Astrocyte (in vitro differentiated cells and primary cell): ENCODE results near the gene SLN. TPM values are rescaled to one million over a fixed set of nuclear protein-coding genes. Genes with fewer than 3 reads are reported as not detected.

Experiments used
- DNase-seq: peaks from one replicate; pipeline ENCODE4 v3.0.0-alpha.2; 2010; ENCODE audit warnings: low read depth
- FAIRE-seq: peaks from 2 replicates; lab custom pipeline; 2011; peaks lifted over from hg19 to GRCh38; lab: Jason Lieb, UNC
- H2AFZ ChIP-seq: 2 replicates; pipeline ENCODE4 v1.6.0; 2012; ENCODE audit warnings: low read depth, low read length, inconsistent platforms
- H3K27ac ChIP-seq: 2 replicates; pipeline ENCODE4 v1.5.1; 2011; ENCODE audit warnings: low read depth, low read length, inconsistent platforms
- H3K27me3 ChIP-seq: 2 replicates; pipeline ENCODE4 v1.6.0; 2011; ENCODE audit warnings: low read length, inconsistent platforms; ENCODE audit not compliant: insufficient read depth
- H3K36me3 ChIP-seq: 2 replicates; pipeline ENCODE4 v1.5.1; 2011; ENCODE audit warnings: low read length, inconsistent platforms; ENCODE audit not compliant: insufficient read depth
- H3K4me1 ChIP-seq: 2 replicates; pipeline ENCODE4 v1.5.1; 2011; ENCODE audit warnings: low read length, inconsistent platforms; ENCODE audit not compliant: insufficient read depth
- H3K4me2 ChIP-seq: 2 replicates; pipeline ENCODE4 v1.6.0; 2012; ENCODE audit warnings: low read length, inconsistent platforms
- H3K4me3 ChIP-seq: 2 replicates; pipeline ENCODE4 v1.5.1; 2011; ENCODE audit warnings: low read depth, mild to moderate bottlenecking, low read length, inconsistent platforms; ENCODE audit not compliant: insufficient read depth
- H3K79me2 ChIP-seq: 2 replicates; pipeline ENCODE4 v1.6.0; 2012; ENCODE audit warnings: mild to moderate bottlenecking, low read length, inconsistent platforms; ENCODE audit not compliant: insufficient read depth
- H3K9ac ChIP-seq: 2 replicates; pipeline ENCODE4 v1.6.0; 2012; ENCODE audit warnings: mild to moderate bottlenecking, low read length, inconsistent platforms
- H3K9me3 ChIP-seq: 2 replicates; pipeline ENCODE4 v1.5.1; 2012; ENCODE audit warnings: low read depth, mild to moderate bottlenecking, low read length, inconsistent platforms; ENCODE audit not compliant: insufficient read depth
- H4K20me1 ChIP-seq: 2 replicates; pipeline ENCODE4 v1.6.0; 2012; ENCODE audit warnings: low read length, inconsistent platforms; ENCODE audit not compliant: insufficient read depth
- H3K27ac Mint-ChIP-seq: one replicate; pipeline ENCODE4 v1.8.0; 2021; ENCODE audit warnings: mild to moderate bottlenecking, mixed read lengths; ENCODE audit not compliant: unreplicated experiment
- H3K27me3 Mint-ChIP-seq: one replicate; pipeline ENCODE4 v1.8.0; 2021; ENCODE audit warnings: low read depth, mixed read lengths; ENCODE audit not compliant: unreplicated experiment
- H3K36me3 Mint-ChIP-seq: one replicate; pipeline ENCODE4 v1.8.0; 2021; ENCODE audit warnings: low read depth, mixed read lengths; ENCODE audit not compliant: unreplicated experiment
- H3K4me1 Mint-ChIP-seq: one replicate; pipeline ENCODE4 v1.8.0; 2021; ENCODE audit warnings: low read depth, mixed read lengths; ENCODE audit not compliant: unreplicated experiment
- H3K4me3 Mint-ChIP-seq: one replicate; pipeline ENCODE4 v1.8.0; 2021; ENCODE audit warnings: mild to moderate bottlenecking, moderate library complexity, mixed read lengths; ENCODE audit not compliant: unreplicated experiment
- H3K9me3 Mint-ChIP-seq: one replicate; pipeline ENCODE4 v1.8.0; 2021; ENCODE audit warnings: mild to moderate bottlenecking, mixed read lengths; ENCODE audit not compliant: unreplicated experiment
- EZH2 ChIP-seq: IDR thresholded peaks from 2 replicates; pipeline ENCODE4 v1.6.1; 2012; ENCODE audit warnings: mild to moderate bottlenecking, low read length, inconsistent platforms; ENCODE audit not compliant: insufficient read depth
- total RNA-seq: library from RNA; stranded (reverse); gene quantifications from 2 replicates; pipeline ENCODE4 v1.2.1, GENCODE V29; 2021
- TF ChIP-seq, protein P1 (sequence below): IDR thresholded peaks from 2 replicates; pipeline ENCODE4 v1.5.1; 2011; ENCODE audit warnings: low read depth, mild to moderate bottlenecking, inconsistent platforms, low read length, moderate library complexity; ENCODE audit not compliant: insufficient read depth

The SLN gene
- total RNA-seq, 1 donor from 2014 or later: 4.9 TPM

- Histone ChIP-seq H3K4me1 (no peaks in the 10 kb centered on the region), H2AFZ (no peak overlapping the region), H3K27me3 (no peaks in the 10 kb centered on the region), H3K9me3 (no peaks in the 10 kb centered on the region), H3K27ac (no peak overlapping the region), H3K36me3 (no peaks in the 10 kb centered on the region), H3K79me2 (no peaks in the 10 kb centered on the region), H3K9ac (no peak overlapping the region), H3K4me2 (no peak overlapping the region), H3K4me3 (no peak overlapping the region), H4K20me1 (no peaks in the 10 kb centered on the region)
- Mint-ChIP-seq H3K9me3 (peaks cover 11% of the 10 kb centered on the region), H3K27ac (no peak overlapping the region), H3K4me1 (peaks cover 3% of the 10 kb centered on the region), H3K27me3 (peaks cover 4% of the 10 kb centered on the region), H3K4me3 (no peak overlapping the region), H3K36me3 (no peaks in the 10 kb centered on the region)
- FAIRE-seq (no peak), DNase-seq (peak; percentile 36)
- TF ChIP-seq EZH2: no peak
- TF ChIP-seq, protein P1, sequence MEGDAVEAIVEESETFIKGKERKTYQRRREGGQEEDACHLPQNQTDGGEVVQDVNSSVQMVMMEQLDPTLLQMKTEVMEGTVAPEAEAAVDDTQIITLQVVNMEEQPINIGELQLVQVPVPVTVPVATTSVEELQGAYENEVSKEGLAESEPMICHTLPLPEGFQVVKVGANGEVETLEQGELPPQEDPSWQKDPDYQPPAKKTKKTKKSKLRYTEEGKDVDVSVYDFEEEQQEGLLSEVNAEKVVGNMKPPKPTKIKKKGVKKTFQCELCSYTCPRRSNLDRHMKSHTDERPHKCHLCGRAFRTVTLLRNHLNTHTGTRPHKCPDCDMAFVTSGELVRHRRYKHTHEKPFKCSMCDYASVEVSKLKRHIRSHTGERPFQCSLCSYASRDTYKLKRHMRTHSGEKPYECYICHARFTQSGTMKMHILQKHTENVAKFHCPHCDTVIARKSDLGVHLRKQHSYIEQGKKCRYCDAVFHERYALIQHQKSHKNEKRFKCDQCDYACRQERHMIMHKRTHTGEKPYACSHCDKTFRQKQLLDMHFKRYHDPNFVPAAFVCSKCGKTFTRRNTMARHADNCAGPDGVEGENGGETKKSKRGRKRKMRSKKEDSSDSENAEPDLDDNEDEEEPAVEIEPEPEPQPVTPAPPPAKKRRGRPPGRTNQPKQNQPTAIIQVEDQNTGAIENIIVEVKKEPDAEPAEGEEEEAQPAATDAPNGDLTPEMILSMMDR: no peak
These were observed 28.4 kb upstream of the SLN start for GRCh38 chr11:107740271-107740670.

GRCh38 chr11:107736546-107736945, 24.7 kb upstream of the SLN start:
- Mint-ChIP-seq H3K4me3 (no peak overlapping the region), H3K27me3 (no peaks in the 10 kb centered on the region), H3K36me3 (no peaks in the 10 kb centered on the region), H3K27ac (no peak overlapping the region), H3K9me3 (peaks cover 11% of the 10 kb centered on the region), H3K4me1 (peaks cover 2% of the 10 kb centered on the region)
- FAIRE-seq (peak; percentile 41), DNase-seq (no peak)
- H3K4me1 ChIP-seq: no peaks in the 10 kb centered on the region
- no peak overlapping the region for H3K4me2 ChIP-seq
- H2AFZ ChIP-seq: no peak overlapping the region
- no peak overlapping the region for H3K4me3 ChIP-seq
- H3K9me3 ChIP-seq: no peaks in the 10 kb centered on the region
- H3K27ac ChIP-seq: no peak overlapping the region
- no peaks in the 10 kb centered on the region for H4K20me1 ChIP-seq
- H3K27me3 ChIP-seq: no peaks in the 10 kb centered on the region
- TF ChIP-seq EZH2: no peak
- TF ChIP-seq, protein P1: no peak
- no peaks in the 10 kb centered on the region for H3K79me2 ChIP-seq
- H3K9ac ChIP-seq: no peak overlapping the region
- H3K36me3 ChIP-seq: no peaks in the 10 kb centered on the region

DNA sequence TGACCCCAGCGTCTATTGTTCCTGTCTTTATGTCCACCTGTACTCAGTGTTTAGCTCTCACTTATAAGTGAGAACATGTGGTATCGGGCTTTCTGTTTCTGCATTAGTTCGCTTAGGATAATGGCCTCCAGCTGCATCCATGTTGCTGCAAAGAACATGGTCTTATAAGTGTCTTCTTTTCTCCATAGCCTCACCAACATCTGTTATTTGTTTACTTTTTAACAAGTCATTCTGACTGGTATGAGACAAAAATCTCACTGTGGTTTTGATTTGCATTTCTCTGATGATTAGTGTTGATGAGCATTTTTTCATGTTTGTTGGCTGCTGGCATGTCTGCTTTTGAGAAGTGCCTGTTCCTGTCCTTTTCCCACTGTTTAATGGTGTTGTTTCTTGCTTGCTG, 21.7 kb upstream of the SLN start:
- H3K36me3 ChIP-seq: no peaks in the 10 kb centered on the region
- DNase-seq (peak; percentile 33), FAIRE-seq (no peak)
- Mint-ChIP-seq H3K4me1 (no peaks in the 10 kb centered on the region), H3K4me3 (no peak overlapping the region), H3K36me3 (no peaks in the 10 kb centered on the region), H3K27me3 (no peaks in the 10 kb centered on the region), H3K9me3 (no peaks in the 10 kb centered on the region), H3K27ac (no peak overlapping the region)
- no peaks in the 10 kb centered on the region for H3K9me3 ChIP-seq
- H3K9ac ChIP-seq: no peak overlapping the region
- TF ChIP-seq EZH2: no peak
- TF ChIP-seq, protein P1: no peak
- H4K20me1 ChIP-seq: no peaks in the 10 kb centered on the region
- H2AFZ ChIP-seq: no peak overlapping the region
- H3K27me3 ChIP-seq: no peaks in the 10 kb centered on the region
- H3K4me2 ChIP-seq: no peak overlapping the region
- no peak overlapping the region for H3K4me3 ChIP-seq
- no peaks in the 10 kb centered on the region for H3K79me2 ChIP-seq
- H3K4me1 ChIP-seq: no peaks in the 10 kb centered on the region
- H3K27ac ChIP-seq: no peak overlapping the region
